ENCODE results near the gene ANGPTL8. TPM values are rescaled to one million over a fixed set of nuclear protein-coding genes. Genes with fewer than 3 reads are reported as not detected.

Gene ANGPTL8
- total and polyA plus RNA-seq, 2 of the 13 experiments (the other 11 are each of a cell fraction or from before 2014, with no cell fraction given) = 27.3 to 243 TPM

DNA sequence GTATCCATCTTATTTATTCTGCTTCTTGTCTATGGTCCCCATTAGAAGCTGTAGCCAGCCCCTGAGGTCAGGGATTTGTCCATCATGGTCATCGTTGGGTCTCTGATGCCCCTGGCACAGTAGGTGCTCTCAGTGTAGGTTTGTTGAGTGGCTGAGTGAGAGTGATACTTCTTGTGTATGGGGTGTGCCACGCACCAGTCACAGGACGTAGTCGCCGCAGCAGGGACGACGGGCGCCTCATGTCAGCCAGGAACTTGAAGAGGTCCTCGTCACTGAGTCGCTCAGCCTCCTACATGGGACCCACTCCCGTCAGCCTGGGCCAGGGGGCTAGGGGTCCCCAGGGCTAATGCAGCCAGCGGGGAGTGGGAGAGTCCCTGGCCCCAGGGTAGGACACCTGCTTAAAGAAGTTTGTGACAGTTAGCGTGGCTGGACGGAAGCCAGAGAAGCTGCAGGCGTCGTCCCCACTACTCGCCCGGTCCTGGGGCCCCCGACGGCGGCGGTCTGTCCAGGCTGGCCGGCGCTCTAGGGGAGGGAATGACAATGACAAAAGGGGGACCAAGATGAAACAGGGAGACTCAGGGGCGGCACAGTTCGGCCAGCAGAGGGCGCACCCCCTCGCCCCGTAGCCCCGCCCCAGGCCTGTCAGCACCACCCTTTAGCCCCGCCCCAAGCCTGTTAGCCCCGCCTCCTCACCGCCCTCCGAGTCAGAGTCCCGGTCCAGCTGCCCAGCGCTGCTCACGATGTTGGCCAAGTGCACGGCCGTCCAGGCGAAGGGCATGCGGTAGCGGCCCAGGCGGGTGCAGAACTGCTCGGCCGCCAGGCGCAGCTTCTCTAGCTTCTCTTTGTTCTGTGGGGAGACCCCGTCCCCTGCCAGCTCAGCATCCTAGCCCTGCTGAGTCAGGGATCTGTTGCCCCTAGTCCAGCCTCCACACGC is 3.7 kb downstream of the ANGPTL8 start (continued):
- TF ChIP-seq SOX13 (IDR thresholded peaks at IDR 0.05) = no peak
- TF ChIP-seq SOX13 (CRISPR knock-in tag; conservative IDR thresholded peaks at IDR 0.05 in 1 of 2, IDR thresholded peaks at IDR 0.05 in 1 of 2) = 0 out of 4 replicates have a peak, but pooled peaks of 1 of the 2 experiments have one; percentile 8
- TF ChIP-seq, protein P1, sequence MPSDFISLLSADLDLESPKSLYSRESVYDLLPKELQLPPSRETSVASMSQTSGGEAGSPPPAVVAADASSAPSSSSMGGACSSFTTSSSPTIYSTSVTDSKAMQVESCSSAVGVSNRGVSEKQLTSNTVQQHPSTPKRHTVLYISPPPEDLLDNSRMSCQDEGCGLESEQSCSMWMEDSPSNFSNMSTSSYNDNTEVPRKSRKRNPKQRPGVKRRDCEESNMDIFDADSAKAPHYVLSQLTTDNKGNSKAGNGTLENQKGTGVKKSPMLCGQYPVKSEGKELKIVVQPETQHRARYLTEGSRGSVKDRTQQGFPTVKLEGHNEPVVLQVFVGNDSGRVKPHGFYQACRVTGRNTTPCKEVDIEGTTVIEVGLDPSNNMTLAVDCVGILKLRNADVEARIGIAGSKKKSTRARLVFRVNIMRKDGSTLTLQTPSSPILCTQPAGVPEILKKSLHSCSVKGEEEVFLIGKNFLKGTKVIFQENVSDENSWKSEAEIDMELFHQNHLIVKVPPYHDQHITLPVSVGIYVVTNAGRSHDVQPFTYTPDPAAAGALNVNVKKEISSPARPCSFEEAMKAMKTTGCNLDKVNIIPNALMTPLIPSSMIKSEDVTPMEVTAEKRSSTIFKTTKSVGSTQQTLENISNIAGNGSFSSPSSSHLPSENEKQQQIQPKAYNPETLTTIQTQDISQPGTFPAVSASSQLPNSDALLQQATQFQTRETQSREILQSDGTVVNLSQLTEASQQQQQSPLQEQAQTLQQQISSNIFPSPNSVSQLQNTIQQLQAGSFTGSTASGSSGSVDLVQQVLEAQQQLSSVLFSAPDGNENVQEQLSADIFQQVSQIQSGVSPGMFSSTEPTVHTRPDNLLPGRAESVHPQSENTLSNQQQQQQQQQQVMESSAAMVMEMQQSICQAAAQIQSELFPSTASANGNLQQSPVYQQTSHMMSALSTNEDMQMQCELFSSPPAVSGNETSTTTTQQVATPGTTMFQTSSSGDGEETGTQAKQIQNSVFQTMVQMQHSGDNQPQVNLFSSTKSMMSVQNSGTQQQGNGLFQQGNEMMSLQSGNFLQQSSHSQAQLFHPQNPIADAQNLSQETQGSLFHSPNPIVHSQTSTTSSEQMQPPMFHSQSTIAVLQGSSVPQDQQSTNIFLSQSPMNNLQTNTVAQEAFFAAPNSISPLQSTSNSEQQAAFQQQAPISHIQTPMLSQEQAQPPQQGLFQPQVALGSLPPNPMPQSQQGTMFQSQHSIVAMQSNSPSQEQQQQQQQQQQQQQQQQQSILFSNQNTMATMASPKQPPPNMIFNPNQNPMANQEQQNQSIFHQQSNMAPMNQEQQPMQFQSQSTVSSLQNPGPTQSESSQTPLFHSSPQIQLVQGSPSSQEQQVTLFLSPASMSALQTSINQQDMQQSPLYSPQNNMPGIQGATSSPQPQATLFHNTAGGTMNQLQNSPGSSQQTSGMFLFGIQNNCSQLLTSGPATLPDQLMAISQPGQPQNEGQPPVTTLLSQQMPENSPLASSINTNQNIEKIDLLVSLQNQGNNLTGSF (CRISPR knock-in tag; IDR thresholded peaks at IDR 0.05) = peak; percentile 19; the same call in 1 of the 2 replicates
- no peak for TF ChIP-seq CBX1 (IDR thresholded peaks at IDR 0.05; ENCODE audit: low read depth)
- no peak for TF ChIP-seq ZKSCAN5 (CRISPR knock-in tag; IDR thresholded peaks at IDR 0.05)
- TF ChIP-seq, protein P2, sequence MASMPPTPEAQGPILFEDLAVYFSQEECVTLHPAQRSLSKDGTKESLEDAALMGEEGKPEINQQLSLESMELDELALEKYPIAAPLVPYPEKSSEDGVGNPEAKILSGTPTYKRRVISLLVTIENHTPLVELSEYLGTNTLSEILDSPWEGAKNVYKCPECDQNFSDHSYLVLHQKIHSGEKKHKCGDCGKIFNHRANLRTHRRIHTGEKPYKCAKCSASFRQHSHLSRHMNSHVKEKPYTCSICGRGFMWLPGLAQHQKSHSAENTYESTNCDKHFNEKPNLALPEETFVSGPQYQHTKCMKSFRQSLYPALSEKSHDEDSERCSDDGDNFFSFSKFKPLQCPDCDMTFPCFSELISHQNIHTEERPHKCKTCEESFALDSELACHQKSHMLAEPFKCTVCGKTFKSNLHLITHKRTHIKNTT (CRISPR knock-in tag; IDR thresholded peaks at IDR 0.05) = no peak
- TF ChIP-seq, protein P3, sequence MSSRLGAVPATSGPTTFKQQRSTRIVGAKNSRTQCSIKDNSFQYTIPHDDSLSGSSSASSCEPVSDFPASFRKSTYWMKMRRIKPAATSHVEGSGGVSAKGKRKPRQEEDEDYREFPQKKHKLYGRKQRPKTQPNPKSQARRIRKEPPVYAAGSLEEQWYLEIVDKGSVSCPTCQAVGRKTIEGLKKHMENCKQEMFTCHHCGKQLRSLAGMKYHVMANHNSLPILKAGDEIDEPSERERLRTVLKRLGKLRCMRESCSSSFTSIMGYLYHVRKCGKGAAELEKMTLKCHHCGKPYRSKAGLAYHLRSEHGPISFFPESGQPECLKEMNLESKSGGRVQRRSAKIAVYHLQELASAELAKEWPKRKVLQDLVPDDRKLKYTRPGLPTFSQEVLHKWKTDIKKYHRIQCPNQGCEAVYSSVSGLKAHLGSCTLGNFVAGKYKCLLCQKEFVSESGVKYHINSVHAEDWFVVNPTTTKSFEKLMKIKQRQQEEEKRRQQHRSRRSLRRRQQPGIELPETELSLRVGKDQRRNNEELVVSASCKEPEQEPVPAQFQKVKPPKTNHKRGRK (CRISPR knock-in tag; IDR thresholded peaks at IDR 0.05) = no peak
- TF ChIP-seq ZNF430 (CRISPR knock-in tag; IDR thresholded peaks at IDR 0.05) = 0 out of 2 replicates have a peak, but pooled peaks have one; percentile 47
- TF ChIP-seq DNMT1 (CRISPR knock-in tag; IDR thresholded peaks at IDR 0.05) = no peak
- no peak for TF ChIP-seq ZNF761 (CRISPR knock-in tag; conservative IDR thresholded peaks at IDR 0.05)
- TF ChIP-seq ELF3 (CRISPR knock-in tag; IDR thresholded peaks at IDR 0.05) = peak; percentile 12; the same call in 1 of the 2 replicates
- TF ChIP-seq AKAP8 (CRISPR knock-in tag; IDR thresholded peaks at IDR 0.05) = 0 out of 2 replicates have a peak, but pooled peaks have one; percentile 40
- no peak for TF ChIP-seq ZNF773 (CRISPR knock-in tag; IDR thresholded peaks at IDR 0.05; ENCODE audit: borderline replicate concordance)
- no peak for TF ChIP-seq KDM5A (IDR thresholded peaks at IDR 0.05; ENCODE audit: borderline replicate concordance, low read length)
- TF ChIP-seq ZNF547 (CRISPR knock-in tag; IDR thresholded peaks at IDR 0.05) = no peak
- no peak for TF ChIP-seq ZFP41 (CRISPR knock-in tag; IDR thresholded peaks at IDR 0.05; ENCODE audit: borderline replicate concordance)
- TF ChIP-seq ZNF20 (CRISPR knock-in tag; IDR thresholded peaks at IDR 0.05) = no peak
- no peak for TF ChIP-seq ZNF543 (CRISPR knock-in tag; IDR thresholded peaks at IDR 0.05)

Data from HepG2 (cell line).